ENCODE results near the gene SLC5A11.
A peak's percentile ranks its signal among the peaks of the same experiment; 100 is the strongest.

Gene SLC5A11

DNA sequence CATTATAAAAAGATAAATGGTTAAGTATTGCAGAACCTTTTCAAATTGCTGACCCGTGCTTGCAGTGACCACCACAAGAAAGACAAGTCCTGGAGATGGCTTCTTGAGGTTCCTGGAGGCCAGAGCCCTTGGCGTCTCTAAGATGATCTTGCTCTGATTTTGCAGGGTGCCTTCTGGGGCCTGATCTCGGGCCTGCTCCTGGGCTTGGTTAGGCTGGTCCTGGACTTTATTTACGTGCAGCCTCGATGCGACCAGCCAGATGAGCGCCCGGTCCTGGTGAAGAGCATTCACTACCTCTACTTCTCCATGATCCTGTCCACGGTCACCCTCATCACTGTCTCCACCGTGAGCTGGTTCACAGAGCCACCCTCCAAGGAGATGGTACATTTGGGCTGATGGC is 63.0 kb downstream of the SLC5A11 start:
- H4K8ac ChIP-seq (ENCODE audit: low read length): no peak overlapping the region
- H3K27ac ChIP-seq (ENCODE audit: low read length, poor library complexity, severe bottlenecking): no peak overlapping the region
- no peaks in the 10 kb centered on the region for H3K79me1 ChIP-seq (replicated peaks; ENCODE audit: low read length, poor library complexity, severe bottlenecking)
- no peaks in the 10 kb centered on the region for H3K36me3 ChIP-seq (ENCODE audit: control insufficient read depth in 1 of 2, insufficient read depth in 2 of 2, low read depth in 1 of 2, low read length in 2 of 2)
- H3K4me2 ChIP-seq (ENCODE audit: low read length, poor library complexity, severe bottlenecking): no peak overlapping the region
- H2BK12ac ChIP-seq (ENCODE audit: low read length in 2 of 2): no peak overlapping the region
- H3K9ac ChIP-seq (ENCODE audit: low read length): no peak overlapping the region
- no peak overlapping the region for H2AK5ac ChIP-seq (ENCODE audit: low read length, severe bottlenecking)
- H3K4me1 ChIP-seq (ENCODE audit: control insufficient read depth, insufficient read depth, low read depth, low read length): no peaks in the 10 kb centered on the region
- WGBS: 93% methylated on average over 9 of the region's 10 CpGs
- no peaks in the 10 kb centered on the region for H3K9me3 ChIP-seq (ENCODE audit: control insufficient read depth, low read length)
- no peak overlapping the region for H3K14ac ChIP-seq (ENCODE audit: low read length in 2 of 2)
- H2BK5ac ChIP-seq (ENCODE audit: low read depth, low read length, poor library complexity, severe bottlenecking): no peak overlapping the region
- no peak overlapping the region for H3K4ac ChIP-seq (ENCODE audit: low read depth in 1 of 2, low read length in 2 of 2)
- DNase-seq: no peak
- no peak overlapping the region for H3K4me3 ChIP-seq (ENCODE audit: insufficient read depth in 1 of 2, low read depth in 1 of 2, low read length in 2 of 2)
- no peaks in the 10 kb centered on the region for H3K27me3 ChIP-seq (ENCODE audit: control insufficient read depth in 1 of 2, insufficient read depth in 1 of 2, low read length in 2 of 2)
- H2BK15ac ChIP-seq (ENCODE audit: low read depth, poor library complexity, severe bottlenecking): no peak overlapping the region
- peak overlapping the region; percentile 50 for H4K91ac ChIP-seq (ENCODE audit: low read length)
- H3K18ac ChIP-seq (ENCODE audit: low read depth in 1 of 2, low read length in 2 of 2): no peak overlapping the region
- no peak overlapping the region for H2BK120ac ChIP-seq (ENCODE audit: low read depth, low read length)
- H2AFZ ChIP-seq (ENCODE audit: low read depth, low read length): no peak overlapping the region
- no peak overlapping the region for H3K23ac ChIP-seq (ENCODE audit: low read length in 2 of 2)

DNA sequence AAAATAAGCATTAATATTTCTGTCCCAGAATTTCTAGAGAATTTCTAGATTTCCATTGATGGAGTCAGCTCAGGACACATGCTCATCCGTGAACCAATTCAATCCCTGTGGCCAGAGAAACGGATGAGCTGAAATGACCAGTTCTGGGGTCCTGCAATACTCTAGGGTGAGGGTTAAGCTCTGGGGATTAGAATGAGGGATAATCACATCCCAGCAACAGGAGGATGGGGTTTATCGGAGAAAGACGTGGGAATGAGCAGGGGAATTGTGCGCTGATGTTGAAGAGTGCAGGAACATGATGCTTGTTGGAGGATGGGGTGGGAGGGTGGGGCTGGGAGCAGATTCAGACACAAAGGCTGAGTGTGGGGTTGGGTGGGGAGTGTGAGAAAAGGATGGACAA is 64.1 kb downstream of the SLC5A11 start:
- no peak overlapping the region for H3K23ac ChIP-seq (ENCODE audit: low read length in 2 of 2)
- no peak overlapping the region for H2AFZ ChIP-seq (ENCODE audit: low read depth, low read length)
- H3K4me2 ChIP-seq (ENCODE audit: low read length, poor library complexity, severe bottlenecking): no peak overlapping the region
- no peak overlapping the region for H3K14ac ChIP-seq (ENCODE audit: low read length in 2 of 2)
- no peak overlapping the region for H2BK12ac ChIP-seq (ENCODE audit: low read length in 2 of 2)
- 91% methylated on average over 5 of the region's 5 CpGs for WGBS
- H3K27me3 ChIP-seq (ENCODE audit: control insufficient read depth in 1 of 2, insufficient read depth in 1 of 2, low read length in 2 of 2): no peaks in the 10 kb centered on the region
- no peak overlapping the region for H4K8ac ChIP-seq (ENCODE audit: low read length)
- no peak overlapping the region for H2AK5ac ChIP-seq (ENCODE audit: low read length, severe bottlenecking)
- H3K27ac ChIP-seq (ENCODE audit: low read length, poor library complexity, severe bottlenecking): no peak overlapping the region
- H3K36me3 ChIP-seq (ENCODE audit: control insufficient read depth in 1 of 2, insufficient read depth in 2 of 2, low read depth in 1 of 2, low read length in 2 of 2): peaks cover under 1 to 1% of the 10 kb centered on the region in 2 experiments
- no peaks in the 10 kb centered on the region for H3K4me1 ChIP-seq (ENCODE audit: control insufficient read depth, insufficient read depth, low read depth, low read length)
- no peak overlapping the region for H3K4me3 ChIP-seq (ENCODE audit: insufficient read depth in 1 of 2, low read depth in 1 of 2, low read length in 2 of 2)
- H4K91ac ChIP-seq (ENCODE audit: low read length): no peak overlapping the region
- H3K18ac ChIP-seq (ENCODE audit: low read depth in 1 of 2, low read length in 2 of 2): no peak overlapping the region
- no peak overlapping the region for H3K9ac ChIP-seq (ENCODE audit: low read length)
- no peak overlapping the region for H2BK120ac ChIP-seq (ENCODE audit: low read depth, low read length)
- H3K9me3 ChIP-seq (ENCODE audit: control insufficient read depth, low read length): no peaks in the 10 kb centered on the region
- H2BK5ac ChIP-seq (ENCODE audit: low read depth, low read length, poor library complexity, severe bottlenecking): no peak overlapping the region
- H3K4ac ChIP-seq (ENCODE audit: low read depth in 1 of 2, low read length in 2 of 2): no peak overlapping the region
- H2BK15ac ChIP-seq (ENCODE audit: low read depth, poor library complexity, severe bottlenecking): no peak overlapping the region
- no peaks in the 10 kb centered on the region for H3K79me1 ChIP-seq (replicated peaks; ENCODE audit: low read length, poor library complexity, severe bottlenecking)
- no peak for DNase-seq

DNA sequence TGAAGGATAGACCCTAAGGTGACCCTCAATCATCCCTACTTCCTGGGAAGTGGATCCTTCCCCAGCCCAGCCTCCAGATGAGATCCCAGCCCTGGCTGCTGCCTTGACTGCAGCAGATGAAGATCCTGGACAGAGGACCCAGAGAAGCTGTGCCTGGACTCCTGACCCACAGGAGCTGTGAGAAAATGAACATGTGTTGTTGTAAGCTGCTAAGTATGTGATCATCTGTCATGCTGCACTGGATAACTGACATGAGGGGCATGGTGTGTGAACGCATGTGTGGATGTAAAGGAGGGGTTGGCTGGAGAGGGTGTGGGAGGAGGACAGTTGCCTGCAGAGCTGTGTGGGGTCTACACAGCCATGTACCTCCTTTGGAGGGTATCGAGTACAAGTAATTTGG is 69.3 kb downstream of the SLC5A11 start:
- no peak overlapping the region for H4K91ac ChIP-seq (ENCODE audit: low read length)
- no peak overlapping the region for H2AK5ac ChIP-seq (ENCODE audit: low read length, severe bottlenecking)
- H2BK5ac ChIP-seq (ENCODE audit: low read depth, low read length, poor library complexity, severe bottlenecking): no peak overlapping the region
- H3K9me3 ChIP-seq (ENCODE audit: control insufficient read depth, low read length): no peaks in the 10 kb centered on the region
- no peak overlapping the region for H3K4me3 ChIP-seq (ENCODE audit: insufficient read depth in 1 of 2, low read depth in 1 of 2, low read length in 2 of 2)
- no peak overlapping the region for H3K14ac ChIP-seq (ENCODE audit: low read length in 2 of 2)
- H4K8ac ChIP-seq (ENCODE audit: low read length): no peak overlapping the region
- no peak overlapping the region for H3K4me2 ChIP-seq (ENCODE audit: low read length, poor library complexity, severe bottlenecking)
- no peak overlapping the region for H3K23ac ChIP-seq (ENCODE audit: low read length in 2 of 2)
- H3K79me1 ChIP-seq (replicated peaks; ENCODE audit: low read length, poor library complexity, severe bottlenecking): peaks cover 7% of the 10 kb centered on the region
- no peak overlapping the region for H2BK15ac ChIP-seq (ENCODE audit: low read depth, poor library complexity, severe bottlenecking)
- H3K18ac ChIP-seq (ENCODE audit: low read depth in 1 of 2, low read length in 2 of 2): no peak overlapping the region
- H3K4me1 ChIP-seq (ENCODE audit: control insufficient read depth, insufficient read depth, low read depth, low read length): no peaks in the 10 kb centered on the region
- 90% methylated on average over 2 of the region's 2 CpGs for WGBS
- no peak overlapping the region for H2BK12ac ChIP-seq (ENCODE audit: low read length in 2 of 2)
- no peaks in the 10 kb centered on the region for H3K27me3 ChIP-seq (ENCODE audit: control insufficient read depth in 1 of 2, insufficient read depth in 1 of 2, low read length in 2 of 2)
- no peak overlapping the region for H2BK120ac ChIP-seq (ENCODE audit: low read depth, low read length)
- H3K27ac ChIP-seq (ENCODE audit: low read length, poor library complexity, severe bottlenecking): no peak overlapping the region
- no peak overlapping the region for H2AFZ ChIP-seq (ENCODE audit: low read depth, low read length)
- no peak overlapping the region for H3K9ac ChIP-seq (ENCODE audit: low read length)
- DNase-seq: no peak
- peaks cover 38% of the 10 kb centered on the region in 2 experiments for H3K36me3 ChIP-seq (ENCODE audit: control insufficient read depth in 1 of 2, insufficient read depth in 2 of 2, low read depth in 1 of 2, low read length in 2 of 2)
- no peak overlapping the region for H3K4ac ChIP-seq (ENCODE audit: low read depth in 1 of 2, low read length in 2 of 2)

DNA sequence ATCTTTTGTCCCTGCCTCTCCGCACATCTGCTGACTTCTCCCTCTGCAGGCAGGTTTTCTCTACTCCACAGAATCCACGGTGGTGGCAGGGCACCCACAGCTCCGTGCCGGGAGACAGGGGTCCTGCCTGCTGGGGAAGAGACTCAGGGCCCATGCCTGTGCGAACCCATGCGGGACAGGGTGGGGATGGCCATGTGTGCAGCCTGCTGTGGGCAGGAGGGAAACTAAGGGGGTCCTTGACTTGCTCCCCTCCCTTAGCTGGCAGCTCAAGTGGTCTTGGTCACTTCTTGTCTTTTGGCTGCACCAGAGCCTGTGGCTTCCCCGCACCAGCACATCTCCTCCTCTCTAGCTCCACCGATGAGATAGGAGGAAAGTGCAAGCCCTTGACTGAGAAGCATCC is 69.8 kb downstream of the SLC5A11 start:
- H3K79me1 ChIP-seq (replicated peaks; ENCODE audit: low read length, poor library complexity, severe bottlenecking): peaks cover 11% of the 10 kb centered on the region
- H2AFZ ChIP-seq (ENCODE audit: low read depth, low read length): no peak overlapping the region
- H3K14ac ChIP-seq (ENCODE audit: low read length in 2 of 2): no peak overlapping the region
- H3K4me1 ChIP-seq (ENCODE audit: control insufficient read depth, insufficient read depth, low read depth, low read length): no peaks in the 10 kb centered on the region
- H3K18ac ChIP-seq (ENCODE audit: low read depth in 1 of 2, low read length in 2 of 2): no peak overlapping the region
- H3K4me3 ChIP-seq (ENCODE audit: insufficient read depth in 1 of 2, low read depth in 1 of 2, low read length in 2 of 2): no peak overlapping the region
- no peak overlapping the region for H3K4ac ChIP-seq (ENCODE audit: low read depth in 1 of 2, low read length in 2 of 2)
- H3K9me3 ChIP-seq (ENCODE audit: control insufficient read depth, low read length): no peaks in the 10 kb centered on the region
- H2BK5ac ChIP-seq (ENCODE audit: low read depth, low read length, poor library complexity, severe bottlenecking): no peak overlapping the region
- H3K36me3 ChIP-seq (ENCODE audit: control insufficient read depth in 1 of 2, insufficient read depth in 2 of 2, low read depth in 1 of 2, low read length in 2 of 2): peaks cover 43 to 44% of the 10 kb centered on the region in 2 experiments
- no peak overlapping the region for H4K91ac ChIP-seq (ENCODE audit: low read length)
- no peak overlapping the region for H2BK120ac ChIP-seq (ENCODE audit: low read depth, low read length)
- no peak overlapping the region for H3K4me2 ChIP-seq (ENCODE audit: low read length, poor library complexity, severe bottlenecking)
- DNase-seq: no peak
- WGBS: 86% methylated on average over 6 of the region's 8 CpGs
- no peak overlapping the region for H3K9ac ChIP-seq (ENCODE audit: low read length)
- H4K8ac ChIP-seq (ENCODE audit: low read length): no peak overlapping the region
- no peak overlapping the region for H3K27ac ChIP-seq (ENCODE audit: low read length, poor library complexity, severe bottlenecking)
- no peak overlapping the region for H3K23ac ChIP-seq (ENCODE audit: low read length in 2 of 2)
- H3K27me3 ChIP-seq (ENCODE audit: control insufficient read depth in 1 of 2, insufficient read depth in 1 of 2, low read length in 2 of 2): no peaks in the 10 kb centered on the region
- no peak overlapping the region for H2AK5ac ChIP-seq (ENCODE audit: low read length, severe bottlenecking)
- no peak overlapping the region for H2BK15ac ChIP-seq (ENCODE audit: low read depth, poor library complexity, severe bottlenecking)
- H2BK12ac ChIP-seq (ENCODE audit: low read length in 2 of 2): no peak overlapping the region

Data from mesenchymal stem cell (in vitro differentiated cells and primary cell).